ENCODE data around the gene LEF1.

Gene LEF1

DNA sequence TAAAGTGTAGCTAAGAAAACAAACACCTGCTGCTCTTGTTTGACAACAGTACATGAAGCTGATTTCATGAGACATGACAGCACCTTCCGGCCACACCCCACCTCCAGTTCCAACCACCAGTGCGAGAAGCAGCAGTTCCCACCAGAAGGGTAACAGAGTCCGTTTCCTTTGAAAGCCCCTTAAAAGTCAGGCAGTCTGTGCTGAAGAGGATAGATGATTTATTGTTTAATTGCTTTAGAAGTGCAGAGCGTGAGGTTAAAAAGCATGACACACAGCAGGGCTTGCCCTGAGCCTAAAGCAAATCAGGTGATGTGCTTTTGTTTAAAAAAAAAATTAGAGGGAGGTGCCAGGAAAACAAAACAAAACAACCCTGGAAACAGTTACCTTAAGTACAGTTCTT is 96.4 kb downstream of the LEF1 start:
- H2AFZ ChIP-seq (ENCODE audit: low read depth) = no peak overlapping the region
- peaks cover 15% of the 10 kb centered on the region for H3K4me1 ChIP-seq (ENCODE audit: low read depth, poor library complexity, severe bottlenecking)
- TF ChIP-seq CTCF (conservative IDR thresholded peaks at IDR 0.05; ENCODE audit: low read depth, low read length) = no peak
- H3K27me3 ChIP-seq (ENCODE audit: insufficient read depth, low read depth) = no peaks in the 10 kb centered on the region
- H3K79me2 ChIP-seq (ENCODE audit: insufficient read depth, low read depth) = no peaks in the 10 kb centered on the region
- no peaks in the 10 kb centered on the region for H4K20me1 ChIP-seq (ENCODE audit: insufficient read depth)
- no peak overlapping the region for H3K27ac ChIP-seq
- H3K4me2 ChIP-seq = no peak overlapping the region
- no peak overlapping the region for H3K4me3 ChIP-seq (IDR thresholded peaks at IDR 0.05; ENCODE audit: insufficient read depth, low read depth, low read length)
- H3K36me3 ChIP-seq (ENCODE audit: insufficient read depth) = no peaks in the 10 kb centered on the region
- H3K9ac ChIP-seq = no peak overlapping the region

DNA sequence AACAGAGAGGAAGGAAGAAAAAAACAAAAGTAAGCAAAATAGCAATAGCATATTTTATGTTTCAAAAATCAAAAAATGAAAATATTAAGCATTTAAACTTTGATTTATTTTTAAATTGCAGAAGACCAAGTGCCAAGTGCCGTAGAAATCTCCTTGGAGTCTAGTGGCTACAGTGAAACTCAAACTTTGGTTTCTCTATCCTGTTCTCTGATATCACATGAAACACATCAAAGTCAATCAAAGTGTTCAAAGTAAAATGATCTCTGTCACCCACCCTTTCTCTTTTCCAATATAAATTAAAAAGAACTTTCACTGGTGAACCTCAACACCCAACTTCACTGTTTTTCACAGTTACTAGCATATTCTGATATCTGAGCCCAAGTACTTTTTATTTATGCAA is 98.0 kb downstream of the LEF1 start:
- no peaks in the 10 kb centered on the region for H3K79me2 ChIP-seq (ENCODE audit: insufficient read depth, low read depth)
- no peaks in the 10 kb centered on the region for H3K36me3 ChIP-seq (ENCODE audit: insufficient read depth)
- no peaks in the 10 kb centered on the region for H3K27me3 ChIP-seq (ENCODE audit: insufficient read depth, low read depth)
- no peaks in the 10 kb centered on the region for H4K20me1 ChIP-seq (ENCODE audit: insufficient read depth)
- peaks cover 15% of the 10 kb centered on the region for H3K4me1 ChIP-seq (ENCODE audit: low read depth, poor library complexity, severe bottlenecking)
- H2AFZ ChIP-seq (ENCODE audit: low read depth) = no peak overlapping the region
- TF ChIP-seq CTCF (conservative IDR thresholded peaks at IDR 0.05; ENCODE audit: low read depth, low read length) = no peak
- no peak overlapping the region for H3K27ac ChIP-seq
- no peak overlapping the region for H3K4me3 ChIP-seq (IDR thresholded peaks at IDR 0.05; ENCODE audit: insufficient read depth, low read depth, low read length)
- H3K9ac ChIP-seq = no peak overlapping the region
- no peak overlapping the region for H3K4me2 ChIP-seq

DNA sequence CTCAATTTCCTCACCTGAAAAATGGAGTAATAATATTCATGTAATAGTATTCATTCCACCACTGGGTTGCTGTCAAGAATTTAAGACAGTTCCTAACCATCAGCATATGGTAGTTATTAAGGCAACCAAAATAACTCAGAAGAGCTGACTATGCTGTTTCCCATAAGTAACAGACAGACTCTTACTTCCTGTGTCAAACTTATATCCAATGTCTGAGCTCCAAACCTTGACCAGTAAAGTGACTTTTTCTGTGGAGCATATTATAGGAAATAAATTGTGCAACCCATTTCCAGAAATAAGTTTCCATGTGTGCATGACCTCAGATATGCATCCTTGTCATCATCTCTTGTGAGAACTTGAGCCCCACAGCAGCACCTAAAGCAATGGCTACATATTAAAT is 100.3 kb downstream of the LEF1 start:
- Histone ChIP-seq H4K20me1 (ENCODE audit: insufficient read depth) (no peaks in the 10 kb centered on the region), H3K79me2 (ENCODE audit: insufficient read depth, low read depth) (no peaks in the 10 kb centered on the region), H3K27me3 (ENCODE audit: insufficient read depth, low read depth) (no peaks in the 10 kb centered on the region), H3K27ac (no peak overlapping the region), H2AFZ (ENCODE audit: low read depth) (no peak overlapping the region), H3K4me2 (peak overlapping the region; percentile 46), H3K4me3 (IDR thresholded peaks at IDR 0.05; ENCODE audit: insufficient read depth, low read depth, low read length) (no peak overlapping the region), H3K36me3 (ENCODE audit: insufficient read depth) (no peaks in the 10 kb centered on the region), H3K4me1 (ENCODE audit: low read depth, poor library complexity, severe bottlenecking) (peaks cover 15% of the 10 kb centered on the region), H3K9ac (no peak overlapping the region)
- TF ChIP-seq CTCF (conservative IDR thresholded peaks at IDR 0.05; ENCODE audit: low read depth, low read length) = no peak

- H2AFZ ChIP-seq (ENCODE audit: low read depth) = no peak overlapping the region
- no peak overlapping the region for H3K9ac ChIP-seq
- H4K20me1 ChIP-seq (ENCODE audit: insufficient read depth) = no peaks in the 10 kb centered on the region
- H3K79me2 ChIP-seq (ENCODE audit: insufficient read depth, low read depth) = no peaks in the 10 kb centered on the region
- peaks cover 15% of the 10 kb centered on the region for H3K4me1 ChIP-seq (ENCODE audit: low read depth, poor library complexity, severe bottlenecking)
- no peak for TF ChIP-seq CTCF (conservative IDR thresholded peaks at IDR 0.05; ENCODE audit: low read depth, low read length)
- H3K27ac ChIP-seq = no peak overlapping the region
- no peak overlapping the region for H3K4me2 ChIP-seq
- no peak overlapping the region for H3K4me3 ChIP-seq (IDR thresholded peaks at IDR 0.05; ENCODE audit: insufficient read depth, low read depth, low read length)
- no peaks in the 10 kb centered on the region for H3K27me3 ChIP-seq (ENCODE audit: insufficient read depth, low read depth)
- H3K36me3 ChIP-seq (ENCODE audit: insufficient read depth) = 0 out of 2 replicates have a peak, but pooled peaks cover 4% of the 10 kb centered on the region
These were observed 107.9 kb downstream of the LEF1 start for GRCh38 chr4:108060686-108061321.

Data from KMS-11 (cell line).